ENCODE results near the gene KIAA1549. TPM values are rescaled to one million over a fixed set of nuclear protein-coding genes. Genes with fewer than 3 reads are reported as not detected.

KIAA1549 gene
- total and polyA plus RNA-seq, 3 donors from 2014 or later: 4.4 to 8.0 (median 7.4) TPM

DNA sequence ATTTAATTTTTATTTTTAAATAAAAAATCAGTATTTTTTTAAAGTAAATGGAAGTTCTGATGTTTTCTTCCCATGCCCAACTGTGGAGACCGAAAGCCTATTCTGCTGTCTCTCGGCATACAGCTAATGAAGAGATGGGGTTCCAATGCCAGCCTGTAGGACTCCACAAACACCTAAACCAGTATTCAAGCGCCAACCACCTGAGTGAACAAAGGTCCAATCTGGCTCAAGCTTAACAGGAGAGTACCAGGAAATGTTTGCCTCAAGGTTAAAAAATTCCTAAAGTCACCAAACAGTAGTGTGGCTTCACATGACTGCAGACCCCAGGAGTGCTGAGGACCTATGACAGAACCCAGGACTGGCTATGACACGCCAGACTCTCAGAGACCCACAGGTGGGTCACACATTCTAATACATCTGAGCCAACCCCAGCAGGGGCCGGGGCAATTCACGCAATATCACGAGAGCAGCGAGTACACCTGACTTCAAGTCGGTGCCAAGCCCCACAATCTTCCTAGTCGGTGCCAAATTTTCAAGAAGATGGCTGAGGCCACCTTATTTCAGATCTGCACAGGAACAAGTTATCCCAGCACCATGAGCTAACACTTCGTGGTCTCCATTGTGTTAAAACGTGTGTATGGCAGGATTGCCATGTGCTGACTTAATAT, 31.6 kb downstream of the KIAA1549 start:
- TF ChIP-seq, protein P1, sequence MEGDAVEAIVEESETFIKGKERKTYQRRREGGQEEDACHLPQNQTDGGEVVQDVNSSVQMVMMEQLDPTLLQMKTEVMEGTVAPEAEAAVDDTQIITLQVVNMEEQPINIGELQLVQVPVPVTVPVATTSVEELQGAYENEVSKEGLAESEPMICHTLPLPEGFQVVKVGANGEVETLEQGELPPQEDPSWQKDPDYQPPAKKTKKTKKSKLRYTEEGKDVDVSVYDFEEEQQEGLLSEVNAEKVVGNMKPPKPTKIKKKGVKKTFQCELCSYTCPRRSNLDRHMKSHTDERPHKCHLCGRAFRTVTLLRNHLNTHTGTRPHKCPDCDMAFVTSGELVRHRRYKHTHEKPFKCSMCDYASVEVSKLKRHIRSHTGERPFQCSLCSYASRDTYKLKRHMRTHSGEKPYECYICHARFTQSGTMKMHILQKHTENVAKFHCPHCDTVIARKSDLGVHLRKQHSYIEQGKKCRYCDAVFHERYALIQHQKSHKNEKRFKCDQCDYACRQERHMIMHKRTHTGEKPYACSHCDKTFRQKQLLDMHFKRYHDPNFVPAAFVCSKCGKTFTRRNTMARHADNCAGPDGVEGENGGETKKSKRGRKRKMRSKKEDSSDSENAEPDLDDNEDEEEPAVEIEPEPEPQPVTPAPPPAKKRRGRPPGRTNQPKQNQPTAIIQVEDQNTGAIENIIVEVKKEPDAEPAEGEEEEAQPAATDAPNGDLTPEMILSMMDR (IDR thresholded peaks at IDR 0.05): no peak
- TF ChIP-seq POLR2A (IDR thresholded peaks at IDR 0.05): no peak
- 91 to 96% methylated on average over 12 of the region's 12 CpGs for WGBS, 2 donors
- Histone ChIP-seq H3K27me3 (no peaks in the 10 kb centered on the region), H3K9me3 (no peaks in the 10 kb centered on the region), H3K36me3 (ENCODE audit: low read depth, missing control alignments) (no peaks in the 10 kb centered on the region), H3K27ac (no peak overlapping the region), H3K4me3 (no peak overlapping the region), H3K4me1 (no peaks in the 10 kb centered on the region)
- DNase-seq: no peak
- intact Hi-C loops (cut with DNase I; ENCODE audit: low total_unique reads): no loop called here

DNA sequence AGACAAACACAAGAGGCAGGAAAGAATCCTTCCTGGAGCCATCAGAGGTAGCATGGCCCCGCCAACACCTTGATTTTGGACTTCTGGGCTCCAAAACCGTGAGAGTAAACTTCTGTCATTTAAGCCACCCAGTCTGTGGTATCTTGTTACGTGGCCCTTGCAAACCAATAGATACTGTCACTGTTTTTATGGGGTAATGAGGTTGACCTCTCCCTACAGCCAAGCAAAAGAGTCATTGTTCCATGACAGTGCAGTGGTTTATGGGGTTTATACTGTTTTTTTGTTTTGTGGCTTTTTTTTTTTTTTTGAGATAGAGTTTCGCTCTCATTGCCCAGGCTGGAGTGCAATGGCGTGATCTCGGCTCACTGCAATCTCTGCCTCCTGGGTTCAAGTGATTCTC, 32.8 kb downstream of the KIAA1549 start:
- no peak for DNase-seq
- Histone ChIP-seq H3K4me1 (no peaks in the 10 kb centered on the region), H3K4me3 (no peak overlapping the region), H3K9me3 (no peaks in the 10 kb centered on the region), H3K36me3 (ENCODE audit: low read depth, missing control alignments) (no peaks in the 10 kb centered on the region), H3K27me3 (no peaks in the 10 kb centered on the region), H3K27ac (no peak overlapping the region)
- TF ChIP-seq, protein P1 (IDR thresholded peaks at IDR 0.05): no peak
- no peak for TF ChIP-seq POLR2A (IDR thresholded peaks at IDR 0.05)
- 96 to 97% methylated on average over 6 of the region's 6 CpGs for WGBS, 2 donors
- intact Hi-C loops (cut with DNase I; ENCODE audit: low total_unique reads): no loop called here

DNA sequence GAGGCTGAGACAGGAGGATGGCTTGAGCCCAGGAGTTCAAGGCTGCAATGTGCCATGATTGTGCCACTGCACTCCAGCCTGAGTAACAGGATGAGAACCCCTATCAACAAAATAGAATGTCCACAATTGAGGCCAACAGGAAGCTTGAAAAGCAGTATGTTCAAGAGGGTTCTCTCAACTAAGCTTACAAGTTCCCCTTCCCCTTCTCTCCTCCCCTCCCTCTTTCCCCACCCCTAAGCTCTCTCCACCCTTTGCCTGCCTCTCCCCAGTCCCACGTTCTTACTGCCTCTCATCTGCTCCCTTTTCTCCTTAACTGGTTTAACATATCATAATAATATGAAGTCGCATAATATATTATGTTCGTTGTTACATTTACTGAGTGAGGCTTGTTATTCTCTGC, 35.4 kb downstream of the KIAA1549 start:
- H3K4me3 ChIP-seq: no peak overlapping the region
- H3K9me3 ChIP-seq: no peaks in the 10 kb centered on the region
- no peaks in the 10 kb centered on the region for H3K27me3 ChIP-seq
- DNase-seq: no peak
- no peaks in the 10 kb centered on the region for H3K4me1 ChIP-seq
- TF ChIP-seq POLR2A (IDR thresholded peaks at IDR 0.05): no peak
- TF ChIP-seq, protein P1 (IDR thresholded peaks at IDR 0.05): no peak
- intact Hi-C loops (cut with DNase I; ENCODE audit: low total_unique reads): no loop called here
- no peak overlapping the region for H3K27ac ChIP-seq
- WGBS, 2 donors: 73 to 83% methylated on average over 3 of the region's 3 CpGs
- no peaks in the 10 kb centered on the region for H3K36me3 ChIP-seq (ENCODE audit: low read depth, missing control alignments)

DNA sequence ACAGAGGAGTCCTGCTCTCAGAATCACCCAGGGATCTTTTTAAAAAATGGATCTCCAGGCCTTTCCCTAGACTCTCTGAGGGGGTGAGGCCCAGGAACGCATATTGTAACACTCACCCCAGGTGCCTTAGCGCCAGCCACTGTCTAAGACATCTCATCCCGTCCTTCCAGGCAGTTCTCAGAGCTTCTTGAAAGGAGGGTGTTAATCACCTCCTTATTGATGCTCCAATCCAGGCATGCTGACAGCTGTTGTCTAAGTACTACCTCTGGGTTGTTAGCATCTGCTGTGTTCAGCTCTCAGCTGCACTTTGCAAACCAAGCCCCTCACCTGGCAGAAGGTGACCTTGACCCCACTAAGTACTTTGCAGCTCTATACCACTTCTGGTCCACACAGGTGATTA, 36.0 kb downstream of the KIAA1549 start:
- 74 to 87% methylated on average over 3 of the region's 3 CpGs for WGBS, 2 donors
- DNase-seq: no peak
- TF ChIP-seq, protein P1 (IDR thresholded peaks at IDR 0.05): no peak
- TF ChIP-seq POLR2A (IDR thresholded peaks at IDR 0.05): no peak
- H3K4me3 ChIP-seq: no peak overlapping the region
- no peaks in the 10 kb centered on the region for H3K4me1 ChIP-seq
- H3K9me3 ChIP-seq: no peaks in the 10 kb centered on the region
- intact Hi-C loops (cut with DNase I; ENCODE audit: low total_unique reads): no loop called here
- H3K36me3 ChIP-seq (ENCODE audit: low read depth, missing control alignments): no peaks in the 10 kb centered on the region
- no peak overlapping the region for H3K27ac ChIP-seq
- no peaks in the 10 kb centered on the region for H3K27me3 ChIP-seq

DNA sequence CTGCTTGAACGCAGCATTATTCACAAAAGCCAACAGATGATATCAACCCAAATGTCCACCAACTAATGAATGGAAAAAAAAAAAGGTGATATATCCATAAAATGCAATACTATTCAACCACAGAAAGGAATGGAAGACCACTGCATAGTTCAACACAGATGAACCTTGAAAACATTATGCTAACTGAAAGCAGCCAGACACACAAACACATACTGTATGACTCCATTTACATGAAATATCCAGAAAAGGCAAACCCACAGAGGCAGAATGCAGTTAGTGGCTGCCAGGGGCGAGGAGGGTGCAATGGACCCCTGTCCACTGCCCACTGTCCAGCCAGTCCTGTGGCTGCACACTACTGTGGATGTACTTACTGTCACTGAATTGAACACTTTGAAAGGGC, 36.6 kb downstream of the KIAA1549 start:
- TF ChIP-seq, protein P1 (IDR thresholded peaks at IDR 0.05): no peak
- TF ChIP-seq POLR2A (IDR thresholded peaks at IDR 0.05): no peak
- intact Hi-C loops (cut with DNase I; ENCODE audit: low total_unique reads): no loop called here
- no peak overlapping the region for H3K4me3 ChIP-seq
- no peaks in the 10 kb centered on the region for H3K4me1 ChIP-seq
- no peaks in the 10 kb centered on the region for H3K36me3 ChIP-seq (ENCODE audit: low read depth, missing control alignments)
- no peaks in the 10 kb centered on the region for H3K9me3 ChIP-seq
- 82 to 91% methylated on average over 2 of the region's 2 CpGs for WGBS, 2 donors
- no peaks in the 10 kb centered on the region for H3K27me3 ChIP-seq
- DNase-seq: no peak
- no peak overlapping the region for H3K27ac ChIP-seq

Measured in testis (tissue), 3 donors.